ENCODE results near the gene RFC1.
"Not testable (repeated sequence)": the region's sequence is repeated elsewhere in the genome, so short reads cannot be mapped to it uniquely, and the experiment has no call there.

RFC1 gene

GRCh38 chr4:39302901-39303300 lies 63.3 kb downstream of the RFC1 start:
- H3K36me3 ChIP-seq: peaks cover 87% of the 10 kb centered on the region

GRCh38 chr4:39295784-39296183 lies 70.4 kb downstream of the RFC1 start:
- H3K36me3 ChIP-seq: peaks cover 81% of the 10 kb centered on the region
- H3K4me3 ChIP-seq (ENCODE audit: low read depth in 1 of 2, low read length in 1 of 2): no peak overlapping the region
- no peak for TF ChIP-seq CTCF (IDR thresholded peaks at IDR 0.05)
- H3K9me3 ChIP-seq: no peaks in the 10 kb centered on the region
- no peaks in the 10 kb centered on the region for H3K4me1 ChIP-seq (ENCODE audit: control insufficient read depth in 1 of 2, insufficient read depth in 1 of 2, low read depth in 1 of 2, low read length in 1 of 2)
- no peaks in the 10 kb centered on the region for H3K27me3 ChIP-seq
- H3K27ac ChIP-seq: no peak overlapping the region

More at GRCh38 chr4:39302901-39303300, 63.3 kb downstream of the RFC1 start:
- H3K27me3 ChIP-seq: no peaks in the 10 kb centered on the region
- H3K4me3 ChIP-seq (ENCODE audit: low read depth in 1 of 2, low read length in 1 of 2): no peak overlapping the region
- H3K4me1 ChIP-seq (ENCODE audit: control insufficient read depth in 1 of 2, insufficient read depth in 1 of 2, low read depth in 1 of 2, low read length in 1 of 2): no peaks in the 10 kb centered on the region
- no peak overlapping the region for H3K27ac ChIP-seq
- H3K9me3 ChIP-seq: no peaks in the 10 kb centered on the region
- no peak for TF ChIP-seq CTCF (IDR thresholded peaks at IDR 0.05)

GRCh38 chr4:39292433-39292832 lies 73.7 kb downstream of the RFC1 start:
- H3K4me1 ChIP-seq (ENCODE audit: control insufficient read depth in 1 of 2, insufficient read depth in 1 of 2, low read depth in 1 of 2, low read length in 1 of 2); H3K9me3 ChIP-seq; H3K27ac ChIP-seq; H3K27me3 ChIP-seq; H3K4me3 ChIP-seq (ENCODE audit: low read depth in 1 of 2, low read length in 1 of 2): not testable (repeated sequence)
- peaks cover 82% of the 10 kb centered on the region for H3K36me3 ChIP-seq

GRCh38 chr4:39291686-39292085 lies 74.5 kb downstream of the RFC1 start:
- Histone ChIP-seq H3K9me3 (no peaks in the 10 kb centered on the region), H3K36me3 (peaks cover 89% of the 10 kb centered on the region)

GRCh38 chr4:39287223-39287622 lies 78.9 kb downstream of the RFC1 start:
- peaks cover 62% of the 10 kb centered on the region for H3K36me3 ChIP-seq
- H3K9me3 ChIP-seq: no peaks in the 10 kb centered on the region
- no peak for TF ChIP-seq CTCF (IDR thresholded peaks at IDR 0.05)
- no peaks in the 10 kb centered on the region for H3K4me1 ChIP-seq (ENCODE audit: control insufficient read depth in 1 of 2, insufficient read depth in 1 of 2, low read depth in 1 of 2, low read length in 1 of 2)
- H3K4me3 ChIP-seq (ENCODE audit: low read depth in 1 of 2, low read length in 1 of 2): no peak overlapping the region
- H3K27ac ChIP-seq: no peak overlapping the region
- no peaks in the 10 kb centered on the region for H3K27me3 ChIP-seq

More at GRCh38 chr4:39291686-39292085, 74.5 kb downstream of the RFC1 start:
- TF ChIP-seq CTCF (IDR thresholded peaks at IDR 0.05): no peak
- H3K27me3 ChIP-seq: no peaks in the 10 kb centered on the region
- no peaks in the 10 kb centered on the region for H3K4me1 ChIP-seq (ENCODE audit: control insufficient read depth in 1 of 2, insufficient read depth in 1 of 2, low read depth in 1 of 2, low read length in 1 of 2)
- H3K27ac ChIP-seq: no peak overlapping the region
- H3K4me3 ChIP-seq (ENCODE audit: low read depth in 1 of 2, low read length in 1 of 2): no peak overlapping the region

GRCh38 chr4:39286263-39286662 lies 79.9 kb downstream of the RFC1 start:
- TF ChIP-seq CTCF (IDR thresholded peaks at IDR 0.05): no peak
- no peaks in the 10 kb centered on the region for H3K4me1 ChIP-seq (ENCODE audit: control insufficient read depth in 1 of 2, insufficient read depth in 1 of 2, low read depth in 1 of 2, low read length in 1 of 2)
- H3K27me3 ChIP-seq: no peaks in the 10 kb centered on the region
- no peak overlapping the region for H3K27ac ChIP-seq
- no peak overlapping the region for H3K4me3 ChIP-seq (ENCODE audit: low read depth in 1 of 2, low read length in 1 of 2)
- peaks cover 52% of the 10 kb centered on the region for H3K36me3 ChIP-seq
- no peaks in the 10 kb centered on the region for H3K9me3 ChIP-seq
